HG03175 (cell line): ENCODE data around the gene COIL.
A peak's percentile ranks its signal among the peaks of the same experiment; 100 is the strongest.
"Not testable (repeated sequence)": the region's sequence is repeated elsewhere in the genome, so short reads cannot be mapped to it uniquely, and the experiment has no call there.

Source experiments
- ATAC-seq: cut with Tn5 transposase; IDR thresholded peaks from one replicate; pipeline ENCODE4 v1.9.1; 2021; ENCODE audit warnings: mild to moderate bottlenecking, moderate library complexity; ENCODE audit not compliant: unreplicated experiment

COIL gene

GRCh38 chr17:56978441-56979090, 17.7 kb upstream of the COIL start:
- peak; percentile 48 for ATAC-seq

- peak; percentile 81 for ATAC-seq
Observed at GRCh38 chr17:56977673-56978395, 17.0 kb upstream of the COIL start, which contains the start of gene SCPEP1. Gene SCPEP1 (plus strand): TSS chr17:56978131. CDS start chr17:56978160, 29 bp downstream.

DNA sequence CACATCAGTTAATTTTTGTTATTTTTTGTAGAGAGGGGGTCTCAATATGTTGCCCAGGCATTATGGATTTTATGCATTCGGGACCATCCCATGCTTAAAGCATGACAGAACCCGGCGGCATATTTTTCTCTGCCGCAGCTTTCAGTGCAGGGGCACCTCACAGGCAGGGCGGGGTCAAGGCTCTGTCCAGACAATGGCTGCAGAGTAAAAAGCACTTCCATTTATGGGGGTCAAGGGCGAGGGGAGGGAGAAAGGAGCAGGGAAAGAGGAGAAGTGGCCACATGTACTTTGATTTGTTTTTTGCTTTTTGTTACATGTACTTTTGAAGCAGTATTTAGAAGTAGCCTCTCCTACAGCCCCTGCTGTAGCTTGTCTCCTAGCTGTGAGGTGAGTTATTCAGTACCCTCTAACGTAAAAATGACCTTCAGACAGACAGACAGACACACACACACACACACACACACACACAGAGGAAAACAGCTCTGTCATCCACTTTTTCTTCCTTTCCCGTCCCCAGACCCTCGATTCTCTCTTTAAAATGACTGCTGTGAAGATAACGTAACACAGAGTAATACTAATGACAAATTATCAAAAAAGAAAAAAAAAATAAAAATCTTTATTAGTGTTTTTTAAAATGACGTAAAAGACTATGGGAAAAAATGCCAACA, 16.2 kb upstream of the COIL start:
- no peak for ATAC-seq

- no peak for ATAC-seq
Observed at GRCh38 chr17:56975656-56976055, 14.8 kb upstream of the COIL start.

GRCh38 chr17:56974055-56974454, 13.2 kb upstream of the COIL start:
- ATAC-seq: no peak

- no peak for ATAC-seq
Observed at GRCh38 chr17:56973520-56973919, 12.7 kb upstream of the COIL start.

- no peak for ATAC-seq
Observed at GRCh38 chr17:56972111-56972730, 11.4 kb upstream of the COIL start.

DNA sequence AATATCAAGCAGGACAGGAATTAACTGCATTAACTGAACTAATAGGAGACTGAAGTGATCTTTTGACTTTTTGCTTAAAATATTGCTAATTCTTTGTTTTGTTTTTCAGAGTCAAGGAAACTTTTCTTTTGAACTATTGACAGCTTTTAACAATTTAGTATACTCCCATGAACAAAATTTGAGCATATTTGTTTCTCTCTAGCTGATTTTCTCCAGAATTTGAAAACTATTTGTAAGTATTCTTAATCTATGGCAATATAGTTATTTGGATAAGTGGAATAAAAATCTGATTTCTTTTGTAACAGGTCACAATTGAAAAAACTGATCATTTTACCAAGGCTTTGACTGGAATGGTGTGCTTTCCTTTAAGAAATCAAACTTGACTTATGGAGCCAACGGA, 10.1 kb upstream of the COIL start:
- ATAC-seq: no peak

GRCh38 chr17:56966338-56966737, 5.5 kb upstream of the COIL start:
- no peak for ATAC-seq

GRCh38 chr17:56965681-56966080, 4.8 kb upstream of the COIL start:
- ATAC-seq: not testable (repeated sequence)

DNA sequence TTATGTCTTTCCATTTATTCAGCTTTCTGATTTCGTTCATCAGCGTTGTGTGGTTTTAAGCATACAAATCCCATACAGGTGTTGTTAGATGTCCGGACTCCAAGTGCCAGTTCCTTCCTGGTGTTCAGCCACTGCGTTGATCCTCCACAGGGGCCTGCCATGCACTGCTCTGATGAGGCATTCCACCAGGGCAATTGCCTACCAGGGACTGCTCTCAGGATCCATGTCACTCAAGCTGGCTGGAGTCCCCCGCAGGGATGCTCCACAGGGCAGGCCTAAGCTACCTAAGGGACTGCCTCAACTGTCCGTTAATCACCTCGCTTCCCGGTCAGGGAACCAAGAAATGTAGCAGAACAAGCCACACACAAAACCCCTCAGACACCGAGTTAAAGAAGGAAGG, 4.4 kb upstream of the COIL start:
- not testable (repeated sequence) for ATAC-seq

GRCh38 chr17:56956992-56957391, 3.9 kb downstream of the COIL start:
- no peak for ATAC-seq

- no peak for ATAC-seq
Observed at GRCh38 chr17:56949595-56949994, 11.3 kb downstream of the COIL start.

GRCh38 chr17:56948491-56948890, 12.4 kb downstream of the COIL start:
- ATAC-seq: no peak

- ATAC-seq: no peak
Observed at GRCh38 chr17:56947741-56948140, 13.1 kb downstream of the COIL start.

- ATAC-seq: no peak
Observed at GRCh38 chr17:56945938-56946505, 14.8 kb downstream of the COIL start.

GRCh38 chr17:56943505-56944125, 17.2 kb downstream of the COIL start:
- no peak for ATAC-seq

- peak; percentile 59 for ATAC-seq
Observed at GRCh38 chr17:56939869-56940484, 20.9 kb downstream of the COIL start.

DNA sequence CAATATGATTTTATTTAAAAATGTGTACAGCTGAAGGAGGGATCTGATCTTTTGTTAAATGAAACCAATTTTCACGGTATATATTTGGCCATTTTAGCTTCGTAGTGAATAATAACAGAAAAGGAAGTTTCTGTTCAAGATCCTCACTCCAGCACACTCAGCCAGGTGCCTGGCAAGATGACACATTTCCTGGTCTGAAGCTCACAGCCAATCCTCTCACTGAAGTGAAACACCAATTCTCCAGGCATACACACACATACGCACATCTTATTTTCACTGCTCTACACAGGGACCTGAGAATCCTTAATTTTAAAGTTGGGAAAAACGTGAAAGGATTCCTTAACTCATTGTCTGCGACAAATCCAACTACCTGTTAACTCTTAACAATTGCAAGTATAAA, 22.6 kb downstream of the COIL start:
- ATAC-seq: not testable (repeated sequence)

GRCh38 chr17:56937687-56938086, 23.2 kb downstream of the COIL start:
- no peak for ATAC-seq
